ENCODE measurements around the gene C19orf25.
A peak's percentile ranks its signal among the peaks of the same experiment; 100 is the strongest.
"Not testable (repeated sequence)": the region's sequence is repeated elsewhere in the genome, so short reads cannot be mapped to it uniquely, and the experiment has no call there.

The C19orf25 gene

DNA sequence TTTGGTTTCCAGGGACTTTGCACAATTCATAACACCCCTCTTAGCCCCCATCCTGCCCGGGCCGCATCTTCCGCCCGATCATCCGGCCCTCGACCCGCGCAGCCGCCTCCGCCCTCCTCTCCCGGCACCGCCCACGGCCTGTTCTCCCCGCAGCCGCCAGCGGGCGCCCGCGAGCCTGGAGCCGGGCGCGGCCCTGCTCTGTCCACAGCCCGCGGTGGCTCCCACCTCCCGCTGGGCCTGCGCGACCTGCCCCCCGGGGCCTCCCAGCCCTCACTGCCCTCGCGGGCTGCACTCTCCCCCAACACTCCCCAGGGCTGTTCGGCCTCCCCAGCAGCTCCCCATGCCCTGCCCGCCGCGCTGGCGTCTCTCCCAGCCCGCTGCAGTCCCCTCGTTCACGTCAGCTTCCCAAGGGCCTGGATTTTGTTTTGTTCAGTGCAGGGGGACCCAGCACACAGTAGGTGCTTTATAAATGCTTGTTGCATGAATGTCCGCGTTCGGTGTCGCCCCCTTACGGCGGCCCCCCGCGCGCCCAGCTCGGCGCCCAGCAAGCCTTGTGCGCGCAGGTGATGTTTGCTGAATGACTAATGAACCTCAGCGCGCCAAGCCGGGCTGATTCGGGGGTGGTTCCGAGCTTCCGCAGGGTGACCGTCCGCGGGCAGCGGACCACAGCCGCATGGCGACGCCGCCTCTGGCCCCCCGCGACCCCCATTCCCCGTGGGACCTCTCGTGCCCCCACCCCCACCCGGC lies 33.7 kb downstream of the C19orf25 start:
- DNase-seq (ENCODE audit: extremely low spot score) = peak; percentile 94
- POLR2A ChIA-PET = interaction anchor here (1.2 kb wide), 1 partner anchor 10 kb away, joined by 6 read pairs; no protein-coding TSS in a partner anchor
- TF ChIP-seq, protein P1, sequence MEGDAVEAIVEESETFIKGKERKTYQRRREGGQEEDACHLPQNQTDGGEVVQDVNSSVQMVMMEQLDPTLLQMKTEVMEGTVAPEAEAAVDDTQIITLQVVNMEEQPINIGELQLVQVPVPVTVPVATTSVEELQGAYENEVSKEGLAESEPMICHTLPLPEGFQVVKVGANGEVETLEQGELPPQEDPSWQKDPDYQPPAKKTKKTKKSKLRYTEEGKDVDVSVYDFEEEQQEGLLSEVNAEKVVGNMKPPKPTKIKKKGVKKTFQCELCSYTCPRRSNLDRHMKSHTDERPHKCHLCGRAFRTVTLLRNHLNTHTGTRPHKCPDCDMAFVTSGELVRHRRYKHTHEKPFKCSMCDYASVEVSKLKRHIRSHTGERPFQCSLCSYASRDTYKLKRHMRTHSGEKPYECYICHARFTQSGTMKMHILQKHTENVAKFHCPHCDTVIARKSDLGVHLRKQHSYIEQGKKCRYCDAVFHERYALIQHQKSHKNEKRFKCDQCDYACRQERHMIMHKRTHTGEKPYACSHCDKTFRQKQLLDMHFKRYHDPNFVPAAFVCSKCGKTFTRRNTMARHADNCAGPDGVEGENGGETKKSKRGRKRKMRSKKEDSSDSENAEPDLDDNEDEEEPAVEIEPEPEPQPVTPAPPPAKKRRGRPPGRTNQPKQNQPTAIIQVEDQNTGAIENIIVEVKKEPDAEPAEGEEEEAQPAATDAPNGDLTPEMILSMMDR (IDR thresholded peaks at IDR 0.05; ENCODE audit: control extremely low read depth, extremely low read depth, low read depth, missing control alignments) = peak; percentile 96
- CTCF ChIA-PET = interaction anchor here (0.7 to 5.0 kb wide), 18 partner anchors 9 to 380 kb away, joined by 3 to 25 read pairs (median 4); no protein-coding TSS in a partner anchor

DNA sequence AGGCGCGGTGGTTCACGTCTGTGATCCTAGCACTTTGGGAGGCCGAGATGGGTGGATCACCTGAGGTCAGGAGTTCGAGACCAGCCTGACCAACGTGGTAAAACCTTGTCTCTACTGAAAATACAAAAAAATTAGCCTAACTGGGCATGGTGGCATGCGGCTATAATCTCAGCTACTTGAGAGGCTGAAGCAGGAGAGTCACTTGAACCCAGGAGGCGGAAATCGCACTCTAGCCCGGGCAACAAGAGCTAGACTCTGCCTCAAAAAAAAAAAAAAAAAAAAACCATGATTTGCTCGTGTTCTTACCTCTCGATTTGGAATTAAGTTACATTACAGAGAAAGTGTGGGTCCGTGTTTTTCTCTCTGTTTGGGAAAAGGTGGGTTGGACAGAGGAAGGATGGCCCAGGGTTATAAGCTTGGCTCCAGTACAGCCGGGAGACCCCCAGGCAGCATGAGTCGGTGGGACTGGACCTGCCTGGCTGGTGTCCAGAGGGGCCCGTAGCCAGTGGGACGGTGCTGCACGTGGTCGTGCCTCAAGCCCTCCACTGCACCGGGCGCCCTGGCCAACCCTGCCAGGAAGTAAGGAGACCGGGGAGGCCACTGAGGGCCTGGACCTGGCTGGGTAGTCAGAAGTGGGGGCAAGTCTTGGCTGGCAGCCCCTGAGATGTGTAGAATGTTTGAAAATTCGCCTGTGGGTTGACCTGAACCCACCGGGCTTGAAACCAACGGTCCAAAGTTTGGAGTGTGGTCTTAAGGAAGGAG lies 37.2 kb downstream of the C19orf25 start:
- no peak for DNase-seq (ENCODE audit: extremely low spot score)
- TF ChIP-seq, protein P1 (IDR thresholded peaks at IDR 0.05; ENCODE audit: control extremely low read depth, extremely low read depth, low read depth, missing control alignments) = no peak
- ChIA-PET POLR2A (interaction anchor here (0.6 to 1.9 kb wide), 3 partner anchors 9 to 66 kb away, joined by 3 to 6 read pairs (median 5); no protein-coding TSS in a partner anchor), CTCF (interaction anchor here (1.3 to 5.0 kb wide), 4 partner anchors 12 to 198 kb away, joined by 3 to 22 read pairs (median 3); no protein-coding TSS in a partner anchor)

DNA sequence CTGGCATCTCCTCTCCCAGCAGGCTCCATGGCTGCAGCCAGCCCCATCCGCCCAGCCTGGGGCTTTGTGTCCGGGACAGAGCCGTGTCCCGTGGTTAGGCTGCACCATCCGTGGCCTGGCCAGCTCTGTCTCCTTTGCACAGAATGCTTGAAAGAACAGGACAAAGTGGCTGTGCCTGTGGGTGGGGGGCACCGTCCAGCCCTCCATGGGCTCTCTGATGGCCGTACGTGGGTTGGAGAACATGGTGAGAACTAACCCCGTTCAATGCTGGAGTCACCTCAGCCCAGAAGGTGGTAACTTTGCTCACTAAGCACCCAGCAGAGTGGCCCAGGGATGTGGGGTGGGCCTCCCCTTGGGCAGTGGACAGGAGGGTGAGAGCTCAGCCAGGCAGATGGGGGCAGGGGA lies 38.0 kb downstream of the C19orf25 start:
- ChIA-PET POLR2A (interaction anchor here (1.0 to 1.9 kb wide), 3 partner anchors 9 to 31 kb away, joined by 4 to 6 read pairs (median 5); no protein-coding TSS in a partner anchor), CTCF (interaction anchor here (5.0 kb wide), 1 partner anchor 17 kb away, joined by 22 read pairs; no protein-coding TSS in a partner anchor)
- DNase-seq (ENCODE audit: extremely low spot score) = no peak
- TF ChIP-seq, protein P1 (IDR thresholded peaks at IDR 0.05; ENCODE audit: control extremely low read depth, extremely low read depth, low read depth, missing control alignments) = no peak

DNA sequence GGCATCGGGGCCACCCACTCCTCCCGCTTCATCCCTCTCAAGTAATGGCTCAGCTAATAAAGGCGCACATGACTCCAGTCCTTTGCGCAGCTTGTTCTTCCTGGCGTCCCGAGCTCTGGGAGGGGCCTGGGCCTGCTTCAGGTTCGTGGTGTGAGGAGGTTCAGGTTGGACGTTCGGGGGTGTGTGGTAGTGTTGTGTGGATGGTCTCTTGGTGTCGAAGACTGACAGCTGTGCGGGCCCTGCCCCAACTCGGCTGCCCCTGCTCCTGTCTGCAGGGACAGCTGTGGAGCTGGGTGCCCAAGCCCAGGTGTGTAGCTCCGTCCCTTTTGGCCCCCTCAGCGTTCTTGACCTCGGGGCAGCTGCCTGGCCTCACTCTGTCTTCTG lies 38.6 kb downstream of the C19orf25 start:
- POLR2A ChIA-PET = interaction anchor here (0.9 to 1.9 kb wide), 3 partner anchors 12 to 31 kb away, joined by 4 to 5 read pairs (median 4); no protein-coding TSS in a partner anchor
- DNase-seq (ENCODE audit: extremely low spot score) = no peak
- TF ChIP-seq, protein P1 (IDR thresholded peaks at IDR 0.05; ENCODE audit: control extremely low read depth, extremely low read depth, low read depth, missing control alignments) = no peak
- CTCF ChIA-PET = no interaction called here

DNA sequence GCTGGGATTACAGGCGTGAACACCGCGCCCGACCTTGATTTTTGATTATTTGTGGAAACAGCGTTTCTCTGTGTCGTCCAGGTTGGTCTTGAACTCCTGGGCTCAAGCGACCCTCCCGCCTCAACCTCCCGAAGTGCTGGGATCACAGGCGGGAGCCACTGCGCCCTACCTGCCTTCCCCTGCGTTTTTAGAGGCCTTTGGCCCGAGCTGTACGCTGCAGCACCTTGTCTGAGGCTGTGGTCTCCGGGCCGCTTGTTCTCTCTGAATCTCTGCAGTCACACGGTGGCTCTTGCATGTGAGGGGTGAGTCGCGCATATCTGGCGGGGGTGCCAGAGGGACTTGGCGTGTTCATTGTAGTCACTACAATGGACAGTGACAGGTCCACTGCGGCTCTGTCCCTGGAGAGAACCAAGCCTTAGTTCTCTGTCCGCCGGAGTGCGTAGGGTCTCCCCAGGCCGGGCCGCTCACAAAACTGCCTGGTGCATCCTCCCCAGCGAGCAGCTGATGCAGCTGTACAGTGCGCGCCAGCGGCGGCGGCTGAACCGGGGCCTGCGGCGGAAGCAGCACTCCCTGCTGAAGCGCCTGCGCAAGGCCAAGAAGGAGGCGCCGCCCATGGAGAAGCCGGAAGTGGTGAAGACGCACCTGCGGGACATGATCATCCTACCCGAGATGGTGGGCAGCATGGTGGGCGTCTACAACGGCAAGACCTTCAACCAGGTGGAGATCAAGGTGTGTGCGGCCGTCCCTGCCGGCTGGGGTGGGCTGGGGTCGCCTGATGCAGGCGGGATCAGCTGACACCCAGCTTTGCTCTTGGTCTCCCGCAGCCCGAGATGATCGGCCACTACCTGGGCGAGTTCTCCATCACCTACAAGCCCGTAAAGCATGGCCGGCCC lies 39.2 kb downstream of the C19orf25 start:
- POLR2A ChIA-PET = interaction anchor here (0.9 to 1.9 kb wide), 3 partner anchors 13 to 30 kb away, joined by 4 to 5 read pairs (median 4); no protein-coding TSS in a partner anchor

DNA sequence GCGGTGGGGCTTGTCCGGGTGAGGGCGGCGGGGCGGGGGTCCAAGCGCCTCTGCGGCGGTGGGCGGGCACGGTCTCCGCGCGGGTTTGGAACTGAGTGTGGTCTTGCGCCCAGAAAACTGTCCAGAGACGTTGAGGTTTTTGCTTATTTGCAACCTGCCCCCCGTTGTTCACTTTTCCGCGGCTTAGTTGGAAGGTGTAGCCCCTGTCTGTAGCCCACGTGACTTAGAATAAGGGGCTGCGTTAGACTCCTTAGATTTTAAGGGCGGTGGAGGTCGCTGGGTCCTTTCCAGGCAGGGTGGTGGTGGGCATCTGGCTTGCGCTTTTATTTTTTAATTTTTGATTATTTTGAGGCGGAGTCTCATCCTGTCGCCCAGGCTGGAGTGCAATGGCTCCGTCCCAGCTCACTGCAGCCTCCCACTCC lies 40.1 kb downstream of the C19orf25 start:
- ChIA-PET POLR2A (interaction anchor here (0.6 kb wide), 1 partner anchor 516 kb away, joined by 9 read pairs; no protein-coding TSS in a partner anchor), CTCF (interaction anchor here (1.2 kb wide), 1 partner anchor 25 kb away, joined by 3 read pairs; no protein-coding TSS in a partner anchor)
- no peak for DNase-seq (ENCODE audit: extremely low spot score)
- TF ChIP-seq, protein P1 (IDR thresholded peaks at IDR 0.05; ENCODE audit: control extremely low read depth, extremely low read depth, low read depth, missing control alignments) = no peak

More for the DNA sequence above, 39.2 kb downstream of the C19orf25 start:
- CTCF ChIA-PET = interaction anchor here (1.2 kb wide), 1 partner anchor 26 kb away, joined by 3 read pairs; no protein-coding TSS in a partner anchor
- DNase-seq (ENCODE audit: extremely low spot score) = not testable (repeated sequence)

Data from GM10248 (cell line).